Subcutaneous adipose tissue (tissue), 4 donors: ENCODE measurements around the gene SIDT1. TPM values are rescaled to one million over a fixed set of nuclear protein-coding genes. Genes with fewer than 3 reads are reported as not detected.

ENCODE experiments used
- total RNA-seq, 4 donors: library from RNA; depleted of rRNA; stranded (reverse); fragments of >200 nt; gene quantifications; one replicate each; pipeline ENCODE4 v1.1.0, GENCODE V29; 2016
- TF ChIP-seq, protein P1 (sequence below): fragments of 450-650 bp; IDR thresholded peaks from one replicate; pipeline ENCODE4 v1.5.1; 2016; ENCODE audit warnings: low read depth, mild to moderate bottlenecking, control low read depth, antibody characterized with exemption, moderate library complexity

SIDT1 gene
- total RNA-seq, 4 donors from 2014 or later = 2.3 to 5.3 (median 3.9) TPM

GRCh38 chr3:113649174-113649845 lies 117.0 kb downstream of the SIDT1 start:
- TF ChIP-seq, protein P1, sequence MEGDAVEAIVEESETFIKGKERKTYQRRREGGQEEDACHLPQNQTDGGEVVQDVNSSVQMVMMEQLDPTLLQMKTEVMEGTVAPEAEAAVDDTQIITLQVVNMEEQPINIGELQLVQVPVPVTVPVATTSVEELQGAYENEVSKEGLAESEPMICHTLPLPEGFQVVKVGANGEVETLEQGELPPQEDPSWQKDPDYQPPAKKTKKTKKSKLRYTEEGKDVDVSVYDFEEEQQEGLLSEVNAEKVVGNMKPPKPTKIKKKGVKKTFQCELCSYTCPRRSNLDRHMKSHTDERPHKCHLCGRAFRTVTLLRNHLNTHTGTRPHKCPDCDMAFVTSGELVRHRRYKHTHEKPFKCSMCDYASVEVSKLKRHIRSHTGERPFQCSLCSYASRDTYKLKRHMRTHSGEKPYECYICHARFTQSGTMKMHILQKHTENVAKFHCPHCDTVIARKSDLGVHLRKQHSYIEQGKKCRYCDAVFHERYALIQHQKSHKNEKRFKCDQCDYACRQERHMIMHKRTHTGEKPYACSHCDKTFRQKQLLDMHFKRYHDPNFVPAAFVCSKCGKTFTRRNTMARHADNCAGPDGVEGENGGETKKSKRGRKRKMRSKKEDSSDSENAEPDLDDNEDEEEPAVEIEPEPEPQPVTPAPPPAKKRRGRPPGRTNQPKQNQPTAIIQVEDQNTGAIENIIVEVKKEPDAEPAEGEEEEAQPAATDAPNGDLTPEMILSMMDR = no peak

DNA sequence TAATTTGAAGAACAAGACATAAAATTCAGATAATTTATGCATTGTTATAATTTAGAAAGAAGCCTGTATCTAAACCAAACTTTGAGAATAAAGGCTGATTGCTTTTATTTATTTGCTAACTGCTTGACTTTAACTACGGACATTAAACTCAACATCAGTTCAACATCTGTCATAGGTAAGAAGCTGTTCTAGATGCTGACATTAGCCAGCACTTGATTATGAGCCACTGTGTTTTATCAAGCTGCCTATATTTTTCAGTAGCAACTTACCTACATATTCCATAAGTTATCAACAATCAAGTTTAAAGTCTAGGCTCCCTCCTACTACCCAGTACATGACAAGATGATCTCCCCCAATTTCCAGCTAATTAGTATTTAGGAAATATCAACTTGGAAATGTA lies 122.0 kb downstream of the SIDT1 start:
- TF ChIP-seq, protein P1 = no peak

DNA sequence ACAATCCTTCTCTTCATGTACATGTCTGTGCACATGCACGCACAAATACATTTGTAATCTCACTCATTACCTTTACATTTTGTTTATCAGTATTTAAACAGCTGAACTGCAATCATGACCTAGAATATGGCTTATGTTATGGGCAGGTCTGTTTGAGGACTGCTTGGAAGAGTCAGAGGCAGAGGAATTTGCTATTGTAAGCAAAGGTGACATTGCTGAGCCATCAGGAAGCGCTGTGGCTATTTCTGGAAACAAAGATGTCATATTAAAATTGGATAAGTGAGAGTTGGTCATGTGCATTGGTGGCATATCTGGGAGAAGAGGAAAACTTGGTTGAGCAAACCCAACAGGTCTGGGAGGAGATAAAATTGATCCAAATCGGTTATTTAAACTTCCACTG lies 122.5 kb downstream of the SIDT1 start:
- TF ChIP-seq, protein P1 = no peak

GRCh38 chr3:113658107-113658506 lies 125.8 kb downstream of the SIDT1 start:
- TF ChIP-seq, protein P1 = no peak

DNA sequence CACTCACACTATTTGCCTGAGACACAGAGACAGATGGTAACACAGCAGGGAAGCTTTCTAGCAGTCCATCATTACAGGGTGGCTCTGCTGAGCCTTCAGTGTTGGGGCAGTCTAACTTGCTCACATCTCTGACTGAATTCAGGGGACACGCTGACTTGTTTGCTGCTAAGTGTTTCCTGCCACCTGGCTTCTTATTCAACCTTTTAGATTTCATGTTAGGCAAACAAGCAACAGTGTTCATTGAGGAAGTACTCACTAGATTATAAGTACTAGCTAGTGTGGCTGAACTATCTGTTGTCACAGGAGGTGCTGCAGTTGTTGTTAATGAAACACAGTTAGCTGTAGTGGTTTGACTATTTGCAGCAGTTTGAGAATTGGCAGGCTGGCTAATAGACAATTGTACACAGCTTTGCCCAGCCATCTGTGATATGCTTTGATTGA lies 126.8 kb downstream of the SIDT1 start:
- TF ChIP-seq, protein P1 = no peak

DNA sequence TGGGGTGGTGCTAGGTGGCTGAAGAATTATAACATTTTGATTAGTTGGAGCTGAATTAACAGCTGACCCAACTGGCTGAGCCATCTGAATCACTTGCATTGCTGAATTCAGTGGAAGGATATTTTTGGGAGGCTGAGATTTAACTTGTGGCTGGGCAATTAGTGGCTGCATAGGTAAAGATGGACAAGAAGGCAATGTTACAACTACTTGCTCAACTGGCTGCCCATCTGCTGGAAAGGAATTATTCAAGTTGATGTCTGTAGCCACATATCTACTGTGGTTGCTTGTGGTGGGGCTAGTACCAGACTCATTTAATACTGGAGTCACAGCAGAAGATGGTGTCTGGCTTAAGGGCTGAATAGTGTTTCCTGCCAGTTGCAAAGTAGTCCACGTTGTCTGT lies 127.6 kb downstream of the SIDT1 start:
- TF ChIP-seq, protein P1 = no peak

GRCh38 chr3:113660458-113660857 lies 128.1 kb downstream of the SIDT1 start:
- TF ChIP-seq, protein P1 = no peak
